WTC11 (cell line): ENCODE data around the gene NHERF1. TPM values are rescaled to one million over a fixed set of nuclear protein-coding genes. Genes with fewer than 3 reads are reported as not detected.

Experiments
- ATAC-seq: fragments of 200-7000 bp; cut with Tn5 transposase; 2 replicates; pipeline ENCODE4 v1.10.0; 2021; ENCODE audit warnings: mild to moderate bottlenecking, moderate library complexity
- CTCF ChIA-PET: fragments of 300-600 bp; sonication (Branson Sonifier 250); formaldehyde crosslinking; loops from one replicate; lab custom pipeline; 2021; ENCODE audit warnings: antibody characterized with exemption; lab: Charles Lee
- POLR2A ChIA-PET: fragments of 350-600 bp; sonication (Branson Sonifier 250); formaldehyde crosslinking; loops from one replicate; lab custom pipeline; 2021; ENCODE audit warnings: antibody characterized with exemption; lab: Charles Lee
- DNase-seq: peaks from one replicate; pipeline ENCODE4 v3.0.0; 2021; ENCODE audit warnings: low spot score
- H3K27ac Mint-ChIP-seq: 2 replicates; pipeline ENCODE4 v1.8.0; 2021; ENCODE audit warnings: mixed read lengths
- H3K27me3 Mint-ChIP-seq: 2 replicates; pipeline ENCODE4 v1.8.0; 2021; ENCODE audit warnings: low read depth, mild to moderate bottlenecking, moderate library complexity, mixed read lengths
- H3K36me3 Mint-ChIP-seq: 2 replicates; pipeline ENCODE4 v1.8.0; 2021; ENCODE audit warnings: mixed read lengths
- H3K4me1 Mint-ChIP-seq: 2 replicates; pipeline ENCODE4 v1.8.0; 2022; ENCODE audit warnings: mixed read lengths
- H3K4me3 Mint-ChIP-seq: 2 replicates; pipeline ENCODE4 v1.8.0; 2021; ENCODE audit warnings: mild to moderate bottlenecking, moderate library complexity, mixed read lengths
- H3K9me3 Mint-ChIP-seq: 2 replicates; pipeline ENCODE4 v1.8.0; 2021; ENCODE audit warnings: mixed read lengths
- ATF2 ChIP-seq: sonication (generic); formaldehyde crosslinking; IDR thresholded peaks from 2 replicates; pipeline ENCODE4 v1.8.1; 2022; ENCODE audit warnings: low read depth, missing genetic modification reagents, borderline replicate concordance
- E2F5 ChIP-seq: sonication (generic); formaldehyde crosslinking; IDR thresholded peaks from 2 replicates; pipeline ENCODE4 v1.8.1; 2022; ENCODE audit warnings: mild to moderate bottlenecking, moderate library complexity, missing genetic modification reagents
- ELF4 ChIP-seq: sonication (generic); formaldehyde crosslinking; IDR thresholded peaks from 2 replicates; pipeline ENCODE4 v1.8.1; 2022; ENCODE audit warnings: low read depth, mild to moderate bottlenecking, moderate library complexity, missing genetic modification reagents
- EMX1 ChIP-seq: fragments of 250-450 bp; sonication (Bioruptor Pico); IDR thresholded peaks from 2 replicates; pipeline ENCODE4 v1.8.0; 2021; ENCODE audit warnings: mild to moderate bottlenecking
- ESRRA ChIP-seq: sonication (generic); formaldehyde crosslinking; IDR thresholded peaks from 2 replicates; pipeline ENCODE4 v1.8.1; 2022; ENCODE audit warnings: mild to moderate bottlenecking, missing genetic modification reagents, borderline replicate concordance
- ETV6 ChIP-seq: sonication (generic); formaldehyde crosslinking; IDR thresholded peaks from 2 replicates; pipeline ENCODE4 v1.8.1; 2022; ENCODE audit warnings: mild to moderate bottlenecking, missing genetic modification reagents
- NR1H2 ChIP-seq: sonication (generic); formaldehyde crosslinking; IDR thresholded peaks from 2 replicates; pipeline ENCODE4 v1.9.0; 2021; ENCODE audit warnings: mild to moderate bottlenecking, moderate library complexity, missing genetic modification reagents
- RELA ChIP-seq: sonication (generic); formaldehyde crosslinking; IDR thresholded peaks from 2 replicates; pipeline ENCODE4 v1.8.1; 2022; ENCODE audit warnings: missing genetic modification reagents, mild to moderate bottlenecking, borderline replicate concordance
- RORB ChIP-seq: fragments of 250-450 bp; sonication (Bioruptor Pico); IDR thresholded peaks from 2 replicates; pipeline ENCODE4 v1.9.0; 2021; ENCODE audit warnings: mild to moderate bottlenecking
- SMAD3 ChIP-seq: sonication (generic); formaldehyde crosslinking; IDR thresholded peaks from 2 replicates; pipeline ENCODE4 v1.8.0; 2022; ENCODE audit warnings: missing genetic modification reagents, mild to moderate bottlenecking, borderline replicate concordance
- SOX15 ChIP-seq: fragments of 250-450 bp; sonication (Bioruptor Pico); IDR thresholded peaks from 2 replicates; pipeline ENCODE4 v1.9.0; 2021; ENCODE audit warnings: mild to moderate bottlenecking
- USF2 ChIP-seq: sonication (generic); formaldehyde crosslinking; IDR thresholded peaks from 2 replicates; pipeline ENCODE4 v1.8.1; 2023; ENCODE audit warnings: mild to moderate bottlenecking, missing genetic modification reagents, moderate library complexity
- ZNF317 ChIP-seq: sonication (generic); formaldehyde crosslinking; IDR thresholded peaks from 2 replicates; pipeline ENCODE4 v1.8.1; 2023; ENCODE audit warnings: low read depth, mild to moderate bottlenecking, moderate library complexity, missing genetic modification reagents, borderline replicate concordance
- ZNF423 ChIP-seq: fragments of 250-450 bp; sonication (Bioruptor Pico); IDR thresholded peaks from 2 replicates; pipeline ENCODE4 v2.1.2; 2022; ENCODE audit warnings: mild to moderate bottlenecking, moderate library complexity
- ZNF671 ChIP-seq: fragments of 250-450 bp; sonication (Bioruptor Pico); IDR thresholded peaks from 2 replicates; pipeline ENCODE4 v1.8.0; 2021; ENCODE audit warnings: mild to moderate bottlenecking
- total RNA-seq: library from RNA; stranded (reverse); gene quantifications from 3 replicates; pipeline ENCODE4 v1.2.3, GENCODE V29; 2021
- TF ChIP-seq, protein P1 (sequence below): fragments of 250-450 bp; sonication (Bioruptor Pico); IDR thresholded peaks from 2 replicates; pipeline ENCODE4 v1.9.0; 2021; ENCODE audit warnings: moderate library complexity, mild to moderate bottlenecking, inconsistent platforms, borderline replicate concordance
- TF ChIP-seq, protein P2 (sequence below): fragments of 250-450 bp; sonication (Bioruptor Pico); IDR thresholded peaks from 2 replicates; pipeline ENCODE4 v1.9.0; 2021; ENCODE audit warnings: mild to moderate bottlenecking
- TF ChIP-seq, protein P3 (sequence below): sonication (generic); formaldehyde crosslinking; IDR thresholded peaks from 2 replicates; pipeline ENCODE4 v1.8.1; 2022; ENCODE audit warnings: mild to moderate bottlenecking, missing genetic modification reagents, moderate library complexity, borderline replicate concordance

Gene NHERF1
- total RNA-seq, 1 experiment from 2014 or later, result 111 TPM

- Mint-ChIP-seq H3K27ac (peak overlapping the region; percentile 70), H3K36me3 (peaks cover 25% of the 10 kb centered on the region), H3K27me3 (no peaks in the 10 kb centered on the region), H3K4me3 (peak overlapping the region; percentile 91), H3K9me3 (no peaks in the 10 kb centered on the region), H3K4me1 (peaks cover 15% of the 10 kb centered on the region)
- DNase-seq (no peak), ATAC-seq (no peak)
- TF ChIP-seq, protein P1, sequence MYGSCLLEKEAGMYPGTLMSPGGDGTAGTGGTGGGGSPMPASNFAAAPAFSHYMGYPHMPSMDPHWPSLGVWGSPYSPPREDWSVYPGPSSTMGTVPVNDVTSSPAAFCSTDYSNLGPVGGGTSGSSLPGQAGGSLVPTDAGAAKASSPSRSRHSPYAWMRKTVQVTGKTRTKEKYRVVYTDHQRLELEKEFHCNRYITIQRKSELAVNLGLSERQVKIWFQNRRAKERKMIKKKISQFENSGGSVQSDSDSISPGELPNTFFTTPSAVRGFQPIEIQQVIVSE, result no peak
- TF ChIP-seq ESRRA (CRISPR knock-in tag) (no peak), SOX15 (CRISPR knock-in tag) (no peak), ATF2 (CRISPR knock-in tag) (no peak)
- TF ChIP-seq, protein P2, sequence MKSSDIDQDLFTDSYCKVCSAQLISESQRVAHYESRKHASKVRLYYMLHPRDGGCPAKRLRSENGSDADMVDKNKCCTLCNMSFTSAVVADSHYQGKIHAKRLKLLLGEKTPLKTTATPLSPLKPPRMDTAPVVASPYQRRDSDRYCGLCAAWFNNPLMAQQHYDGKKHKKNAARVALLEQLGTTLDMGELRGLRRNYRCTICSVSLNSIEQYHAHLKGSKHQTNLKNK, result no peak
- POLR2A ChIA-PET, result interaction anchor here (0.9 to 2.2 kb wide), 4 partner anchors 28 to 112 kb away, joined by 3 to 14 read pairs (median 6); partner anchors contain the start of gene FDXR
- CTCF ChIA-PET, result interaction anchor here (0.5 to 12.0 kb wide), 17 partner anchors 8 to 582 kb away, joined by 3 to 262 read pairs (median 7); partner anchors contain the start of genes FDXR and RAB37
These were observed 28.6 kb downstream of the NHERF1 start for GRCh38 chr17:74776990-74777389.

DNA sequence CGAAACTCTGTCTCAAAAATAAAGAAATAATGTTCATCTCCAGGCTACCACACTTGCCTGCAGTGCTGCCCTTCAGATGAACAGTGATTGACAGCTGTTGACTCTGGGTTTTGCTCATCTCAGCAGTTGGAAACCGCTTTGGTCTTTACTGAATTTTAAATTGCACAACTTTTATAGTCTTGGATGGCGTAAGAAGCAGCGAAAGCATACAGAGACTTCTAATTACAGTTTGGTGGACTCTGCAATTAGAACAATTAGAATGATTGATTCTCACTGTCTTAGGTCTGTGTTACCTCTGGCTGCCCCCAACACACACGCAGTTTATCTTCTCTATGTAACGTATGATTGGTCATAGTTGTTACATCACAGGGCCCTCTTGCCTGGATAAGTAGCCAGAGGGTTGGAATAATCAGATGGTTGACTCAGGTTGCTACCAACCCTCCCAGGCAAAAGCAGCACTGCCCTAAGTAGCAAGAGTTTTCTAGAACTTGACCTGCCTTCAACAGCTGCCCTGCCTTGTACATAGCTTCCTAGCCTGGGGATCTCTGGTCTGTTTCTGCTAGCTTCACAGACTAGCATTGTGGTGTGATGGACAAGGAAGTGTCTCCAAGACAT lies 29.6 kb downstream of the NHERF1 start:
- Mint-ChIP-seq H3K4me1 (peaks cover 21% of the 10 kb centered on the region), H3K4me3 (peak overlapping the region; percentile 3; the same call in 1 of the 2 replicates), H3K27ac (no peak overlapping the region), H3K36me3 (peaks cover 15% of the 10 kb centered on the region), H3K9me3 (no peaks in the 10 kb centered on the region)
- CTCF ChIA-PET, result interaction anchor here (2.5 to 12.0 kb wide), 5 partner anchors 32 to 120 kb away, joined by 16 to 262 read pairs (median 18); partner anchors contain the start of gene RAB37
- no peak for ATAC-seq
- POLR2A ChIA-PET, result no interaction called here
- no peak for TF ChIP-seq EMX1 (CRISPR knock-in tag)
- TF ChIP-seq, protein P3, sequence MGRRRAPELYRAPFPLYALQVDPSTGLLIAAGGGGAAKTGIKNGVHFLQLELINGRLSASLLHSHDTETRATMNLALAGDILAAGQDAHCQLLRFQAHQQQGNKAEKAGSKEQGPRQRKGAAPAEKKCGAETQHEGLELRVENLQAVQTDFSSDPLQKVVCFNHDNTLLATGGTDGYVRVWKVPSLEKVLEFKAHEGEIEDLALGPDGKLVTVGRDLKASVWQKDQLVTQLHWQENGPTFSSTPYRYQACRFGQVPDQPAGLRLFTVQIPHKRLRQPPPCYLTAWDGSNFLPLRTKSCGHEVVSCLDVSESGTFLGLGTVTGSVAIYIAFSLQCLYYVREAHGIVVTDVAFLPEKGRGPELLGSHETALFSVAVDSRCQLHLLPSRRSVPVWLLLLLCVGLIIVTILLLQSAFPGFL, result no peak
- TF ChIP-seq ZNF317 (CRISPR knock-in tag), result no peak
- TF ChIP-seq NR1H2, result no peak
- TF ChIP-seq ZNF423 (CRISPR knock-in tag), result no peak
- no peak for TF ChIP-seq USF2 (CRISPR knock-in tag)
- TF ChIP-seq ETV6, result no peak
- TF ChIP-seq RORB (CRISPR knock-in tag), result no peak
- TF ChIP-seq RELA, result no peak
- no peak for TF ChIP-seq SMAD3 (CRISPR knock-in tag)
- TF ChIP-seq ELF4 (CRISPR knock-in tag), result no peak
- TF ChIP-seq E2F5 (CRISPR knock-in tag), result no peak
- TF ChIP-seq ZNF671 (CRISPR knock-in tag), result no peak
- TF ChIP-seq, all 79 proteins: peak for 0
- no peak for DNase-seq
- H3K27me3 Mint-ChIP-seq, result no peaks in the 10 kb centered on the region
